HG03060 (cell line): Measurements from ENCODE around the gene FFAR2.
"Not testable (repeated sequence)": the region's sequence is repeated elsewhere in the genome, so short reads cannot be mapped to it uniquely, and the experiment has no call there.

ENCODE experiments used
- ATAC-seq: cut with Tn5 transposase; IDR thresholded peaks from one replicate; pipeline ENCODE4 v1.9.1; 2021; ENCODE audit warnings: low read depth, moderate number of reproducible peaks; ENCODE audit not compliant: unreplicated experiment

FFAR2 gene

GRCh38 chr19:35447606-35448469 is at the start of gene FFAR2:
Gene FFAR2 (plus strand): TSS chr19:35448257. CDS start chr19:35449715, 1,458 bp downstream.
- ATAC-seq = no peak

- no peak for ATAC-seq
These were observed 49.5 kb upstream of the FFAR2 start for GRCh38 chr19:35398570-35398969.

GRCh38 chr19:35399231-35399630 is 48.8 kb upstream of the FFAR2 start:
- no peak for ATAC-seq

- ATAC-seq = no peak
These were observed 47.9 kb upstream of the FFAR2 start for GRCh38 chr19:35399948-35400772.

DNA sequence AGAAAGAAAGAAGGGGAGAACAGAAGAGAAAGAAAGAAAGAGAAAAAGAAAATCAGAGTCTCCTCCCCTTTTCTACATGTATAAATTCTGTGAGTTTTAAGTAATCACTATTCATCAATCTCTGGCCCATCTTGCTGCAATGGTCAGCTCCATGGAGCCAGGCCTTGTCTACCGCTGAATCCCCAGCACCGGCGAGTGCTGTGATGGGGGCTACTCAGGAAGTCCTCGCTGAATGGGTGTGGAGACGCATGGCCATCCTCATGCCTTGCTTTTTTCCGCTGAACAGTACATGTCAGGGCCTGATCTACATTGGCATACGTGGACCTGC is 47.3 kb upstream of the FFAR2 start:
- ATAC-seq = no peak

DNA sequence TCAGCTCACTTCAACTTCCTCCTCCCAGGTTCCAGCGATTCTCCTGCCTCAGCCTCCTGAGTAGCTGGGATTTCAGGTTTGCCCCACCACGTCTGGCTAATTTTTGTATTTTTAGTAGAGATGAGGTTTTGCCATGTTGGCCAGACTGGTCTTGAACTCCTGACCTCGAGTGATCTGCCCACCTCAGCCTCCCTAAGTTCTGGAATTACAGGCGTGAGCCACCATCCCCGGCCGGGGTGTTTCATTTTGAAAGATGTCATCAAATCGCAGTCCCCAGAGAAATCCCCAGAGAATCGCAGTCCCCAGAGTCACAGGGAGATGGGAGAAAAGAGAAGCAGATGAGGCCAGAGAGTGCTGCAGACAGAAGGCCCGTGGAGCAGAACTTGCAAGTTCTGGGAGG is 46.6 kb upstream of the FFAR2 start:
- ATAC-seq = not testable (repeated sequence)

GRCh38 chr19:35403116-35403760 is 44.8 kb upstream of the FFAR2 start:
- no peak for ATAC-seq

DNA sequence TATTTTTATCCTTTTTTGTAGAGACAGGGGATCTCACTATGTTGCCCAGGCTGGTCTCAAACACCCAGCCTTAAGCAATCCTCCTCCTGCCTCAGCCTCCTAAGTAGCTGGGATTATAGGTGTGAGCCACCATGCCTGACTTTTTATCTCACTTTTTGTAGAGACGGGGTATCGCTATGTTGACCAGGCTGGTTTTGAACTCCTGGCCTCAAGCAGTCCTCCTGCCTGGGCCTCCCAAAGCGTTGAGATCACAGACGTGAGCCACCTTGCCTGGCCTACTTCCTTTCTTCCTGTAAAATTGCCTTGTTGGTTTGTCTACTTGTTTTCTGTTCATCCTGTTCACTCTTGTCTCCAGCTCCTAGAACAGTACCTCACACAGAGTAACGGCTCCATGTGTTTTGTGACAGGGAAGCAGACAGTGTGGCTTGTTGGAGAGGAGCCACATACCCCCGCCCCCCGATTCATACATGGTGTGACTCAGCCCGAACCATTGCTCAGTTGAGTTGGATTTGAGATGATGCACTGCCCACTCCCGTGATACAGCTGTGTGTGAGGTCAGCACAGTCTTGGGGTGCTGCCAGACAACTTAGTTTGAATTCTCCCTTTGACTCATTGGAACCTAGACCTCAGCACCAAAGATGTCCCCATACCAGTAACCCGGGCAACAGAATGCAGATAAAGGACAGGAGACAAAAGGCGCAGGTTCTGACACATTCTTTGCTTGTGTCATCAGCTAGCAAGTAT is 43.0 kb upstream of the FFAR2 start:
- peak; percentile 40 for ATAC-seq

- no peak for ATAC-seq
These were observed 40.4 kb upstream of the FFAR2 start for GRCh38 chr19:35407619-35408018.

GRCh38 chr19:35408284-35409171 is 39.5 kb upstream of the FFAR2 start:
- peak; percentile 58 for ATAC-seq

DNA sequence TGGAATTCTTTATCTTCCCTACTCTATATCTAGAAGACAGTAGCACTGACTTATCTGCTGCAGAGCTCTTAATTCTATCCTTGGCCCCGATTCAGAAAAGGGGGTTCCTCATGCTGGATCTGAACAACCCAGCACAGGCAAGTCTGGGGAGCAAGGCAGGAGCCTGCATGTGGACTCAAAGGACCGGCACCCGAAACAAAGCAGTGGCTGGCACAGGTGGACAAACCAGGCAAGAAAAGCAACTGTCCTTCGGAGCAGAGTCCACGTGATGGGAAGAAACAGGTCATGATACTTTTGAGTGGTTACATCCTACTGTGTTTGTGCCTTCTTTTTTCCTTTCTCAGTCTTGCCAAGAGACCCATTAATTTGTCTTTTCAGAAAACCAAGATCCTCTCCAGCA is 38.9 kb upstream of the FFAR2 start:
- no peak for ATAC-seq

DNA sequence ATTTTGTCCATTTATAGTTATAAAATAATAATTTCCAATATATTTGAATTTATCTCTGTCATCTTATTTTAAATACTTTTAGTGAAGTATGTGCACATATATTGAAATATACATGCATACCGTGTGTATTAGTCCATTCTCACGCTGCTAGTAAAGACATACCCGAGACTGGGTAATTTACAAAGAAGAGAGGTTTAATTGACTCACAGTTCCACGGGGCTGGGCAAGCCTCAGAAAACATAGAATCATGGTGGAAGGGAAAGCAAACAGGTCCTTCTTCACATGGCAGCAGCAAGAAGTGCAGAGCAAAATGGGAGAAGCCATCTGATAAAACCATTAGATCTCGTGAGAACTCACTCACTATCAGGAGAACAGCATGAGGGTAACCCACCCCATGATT is 37.6 kb upstream of the FFAR2 start:
- no peak for ATAC-seq

GRCh38 chr19:35414442-35414841 is 33.6 kb upstream of the FFAR2 start:
- ATAC-seq = no peak

DNA sequence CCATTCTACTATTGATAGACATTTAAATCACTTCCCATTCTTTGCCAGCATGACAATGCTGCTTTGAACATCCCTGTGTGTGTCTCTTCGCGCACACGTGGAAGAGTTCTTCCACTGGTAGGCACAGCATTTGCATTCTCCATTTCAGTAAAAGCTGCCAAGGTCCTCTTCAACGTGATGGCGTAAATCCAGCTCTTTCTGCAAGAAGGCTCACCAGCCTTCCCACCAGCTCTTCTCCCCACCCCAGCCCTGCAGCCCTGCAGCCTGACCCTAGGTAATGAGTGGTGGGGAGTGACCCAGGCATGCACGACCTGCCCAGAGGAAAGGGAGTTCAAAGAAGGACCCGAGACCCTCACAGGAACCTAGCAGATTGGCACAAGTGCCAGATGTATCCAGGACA is 31.7 kb upstream of the FFAR2 start:
- ATAC-seq = no peak

- no peak for ATAC-seq
These were observed 30.8 kb upstream of the FFAR2 start for GRCh38 chr19:35417278-35417677.

DNA sequence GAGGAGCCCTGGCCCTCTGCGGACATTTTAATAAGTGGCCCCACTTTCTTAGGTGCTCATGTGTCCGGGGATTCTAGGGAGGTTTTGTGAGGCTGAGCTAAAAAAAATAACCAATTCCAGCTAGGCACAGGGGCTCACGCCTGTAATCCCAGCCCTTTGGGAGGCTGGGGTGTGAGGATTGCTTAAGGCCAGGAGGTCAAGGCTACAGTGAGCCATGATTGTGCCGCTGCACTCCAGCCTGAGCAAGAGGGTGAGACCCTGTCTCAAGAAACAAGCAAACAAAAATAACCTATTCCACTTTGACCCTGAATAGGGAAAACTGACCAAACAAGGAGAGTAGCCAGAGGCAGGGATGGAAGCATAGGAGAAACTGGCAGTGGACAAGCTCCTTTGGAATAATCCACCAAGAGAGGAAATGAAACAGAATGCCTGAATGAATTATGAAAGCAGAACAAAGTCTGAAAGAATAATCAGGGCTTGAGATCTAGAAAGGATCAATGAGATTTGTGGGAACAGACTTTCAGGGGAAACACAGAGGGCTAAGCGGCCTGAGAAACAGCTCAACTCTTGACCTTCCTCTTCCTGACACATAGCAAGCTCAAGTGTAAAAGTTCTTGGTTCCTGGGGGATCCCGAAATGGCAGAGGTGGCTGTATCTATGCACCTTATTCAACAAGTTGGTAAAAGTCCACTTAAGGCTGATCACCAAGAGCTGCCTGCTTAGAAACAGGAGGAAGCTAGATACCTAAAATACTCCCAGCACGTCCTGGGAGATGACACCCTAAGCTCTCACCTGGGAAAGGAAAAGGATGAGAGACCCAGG is 30.1 kb upstream of the FFAR2 start:
- ATAC-seq = peak; percentile 49

GRCh38 chr19:35419046-35419445 is 29.0 kb upstream of the FFAR2 start:
- no peak for ATAC-seq

- no peak for ATAC-seq
These were observed 28.3 kb upstream of the FFAR2 start for GRCh38 chr19:35419805-35420204.

GRCh38 chr19:35421362-35421761 is 26.7 kb upstream of the FFAR2 start:
- no peak for ATAC-seq
